SH-SY5Y (cell line): ENCODE results near the gene TMEM182.

Experiments
- GATA2 ChIP-seq: IDR thresholded peaks from 2 replicates; pipeline ENCODE4 v1.6.1; 2011; ENCODE audit warnings: mild to moderate bottlenecking, low read depth, low read length
- GATA3 ChIP-seq: IDR thresholded peaks from 2 replicates; pipeline ENCODE4 v1.6.1; 2011; ENCODE audit warnings: low read depth, mild to moderate bottlenecking, low read length, moderate library complexity

GRCh38 chr2:102726128-102727087 is 35.4 kb upstream of the TMEM182 start:
- TF ChIP-seq GATA2 (no peak), GATA3 (no peak)
